RWPE2 (cell line): ENCODE data around the gene HEATR5A.
A peak's percentile ranks its signal among the peaks of the same experiment; 100 is the strongest.

ENCODE experiments used
- ATAC-seq: fragments of 200-7000 bp; cut with Tn5 transposase; 3 replicates; pipeline ENCODE4 v1.9.1; 2021; ENCODE audit warnings: low read depth
- DNase-seq: peaks from one replicate; pipeline ENCODE4 v3.0.0-alpha.2; 2020; ENCODE audit warnings: low spot score
- H3K27ac ChIP-seq: fragments of 450-650 bp; 2 replicates; pipeline ENCODE4 v1.5.1; 2017; ENCODE audit warnings: mild to moderate bottlenecking; ENCODE audit not compliant: poor library complexity, severe bottlenecking
- H3K27me3 ChIP-seq: fragments of 250-450 bp; sonication (Bioruptor Pico); 2 replicates; pipeline ENCODE4 v1.5.1; 2021; ENCODE audit warnings: mild to moderate bottlenecking, moderate library complexity; ENCODE audit not compliant: insufficient read depth, poor library complexity, severe bottlenecking
- H3K36me3 ChIP-seq: fragments of 250-450 bp; sonication (Bioruptor Pico); 2 replicates; pipeline ENCODE4 v1.5.1; 2020; ENCODE audit warnings: low read depth, mild to moderate bottlenecking, moderate library complexity
- H3K4me1 ChIP-seq: fragments of 250-450 bp; sonication (Bioruptor Pico); 2 replicates; pipeline ENCODE4 v1.5.1; 2021; ENCODE audit warnings: mild to moderate bottlenecking, moderate library complexity; ENCODE audit not compliant: insufficient read depth, poor library complexity, severe bottlenecking
- H3K4me3 ChIP-seq: fragments of 250-450 bp; sonication (Bioruptor Pico); 2 replicates; pipeline ENCODE4 v1.5.1; 2021; ENCODE audit warnings: mild to moderate bottlenecking, moderate library complexity; ENCODE audit not compliant: severe bottlenecking
- H3K9me3 ChIP-seq: fragments of 250-450 bp; sonication (Bioruptor Pico); 2 replicates; pipeline ENCODE4 v1.5.1; 2021; ENCODE audit warnings: mild to moderate bottlenecking, moderate library complexity; ENCODE audit not compliant: severe bottlenecking
- CTCF ChIP-seq: fragments of 450-650 bp; IDR thresholded peaks from one replicate; pipeline ENCODE4 v1.5.1; 2017; ENCODE audit warnings: mild to moderate bottlenecking, moderate library complexity; ENCODE audit not compliant: poor library complexity, severe bottlenecking

HEATR5A gene

DNA sequence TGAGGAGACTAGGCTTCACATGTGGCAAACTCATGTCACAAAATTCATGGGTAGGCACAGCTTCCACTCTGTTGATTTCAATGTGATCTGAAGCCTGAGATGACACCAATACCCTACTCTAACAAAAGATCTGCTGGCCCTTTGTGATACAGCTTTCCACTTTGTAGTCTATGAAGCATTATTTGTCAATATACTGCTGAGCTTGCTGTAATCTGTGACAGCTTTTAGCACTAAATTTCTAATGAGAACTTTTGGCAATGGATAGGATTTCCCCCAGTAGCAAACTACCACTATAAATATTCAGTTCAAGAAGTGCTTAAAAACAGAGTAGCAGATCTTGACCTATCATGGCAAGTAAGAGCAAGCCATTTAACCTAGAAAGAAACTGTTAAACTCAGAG, 5.6 kb upstream of the HEATR5A start:
- DNase-seq (no peak), ATAC-seq (no peak)
- H3K36me3 ChIP-seq: no peaks in the 10 kb centered on the region
- no peak overlapping the region for H3K4me3 ChIP-seq
- no peak overlapping the region for H3K27ac ChIP-seq
- no peaks in the 10 kb centered on the region for H3K27me3 ChIP-seq
- H3K4me1 ChIP-seq: no peaks in the 10 kb centered on the region
- H3K9me3 ChIP-seq: no peaks in the 10 kb centered on the region
- TF ChIP-seq CTCF: no peak

- no peaks in the 10 kb centered on the region for H3K9me3 ChIP-seq
- peak overlapping the region; percentile 41 for H3K27ac ChIP-seq
- H3K4me1 ChIP-seq: peaks cover 10% of the 10 kb centered on the region
- no peaks in the 10 kb centered on the region for H3K36me3 ChIP-seq
- H3K27me3 ChIP-seq: no peaks in the 10 kb centered on the region
- no peak for ATAC-seq
- no peak for DNase-seq
- no peak overlapping the region for H3K4me3 ChIP-seq
- no peak for TF ChIP-seq CTCF
These were observed 850 bp upstream of the HEATR5A start for GRCh38 chr14:31421200-31421599.

DNA sequence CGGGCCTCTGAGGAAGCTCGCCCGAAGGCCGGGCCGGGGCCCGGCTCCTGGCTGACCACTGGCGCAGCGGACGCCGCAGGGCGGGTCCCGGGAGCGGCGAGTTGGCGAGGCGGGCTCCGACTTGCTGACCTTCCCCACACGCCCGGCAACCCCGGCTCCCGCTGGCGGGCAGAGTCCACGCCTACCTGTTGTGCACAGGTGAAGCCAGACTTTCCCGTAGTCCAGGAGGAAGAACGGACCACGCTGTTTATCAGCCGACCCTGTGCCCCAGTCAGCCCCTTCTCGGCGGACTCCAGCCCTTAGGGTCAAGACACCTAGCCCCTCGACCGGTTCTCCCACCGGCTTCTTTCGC, 407 bp downstream of the HEATR5A start:
- Histone ChIP-seq H3K27me3 (no peaks in the 10 kb centered on the region), H3K27ac (peak overlapping the region; percentile 41), H3K9me3 (no peaks in the 10 kb centered on the region), H3K36me3 (no peaks in the 10 kb centered on the region), H3K4me1 (peaks cover 15% of the 10 kb centered on the region), H3K4me3 (peak overlapping the region; percentile 72)
- no peak for TF ChIP-seq CTCF
- ATAC-seq: peak; percentile 73
- peak; percentile 81 for DNase-seq

DNA sequence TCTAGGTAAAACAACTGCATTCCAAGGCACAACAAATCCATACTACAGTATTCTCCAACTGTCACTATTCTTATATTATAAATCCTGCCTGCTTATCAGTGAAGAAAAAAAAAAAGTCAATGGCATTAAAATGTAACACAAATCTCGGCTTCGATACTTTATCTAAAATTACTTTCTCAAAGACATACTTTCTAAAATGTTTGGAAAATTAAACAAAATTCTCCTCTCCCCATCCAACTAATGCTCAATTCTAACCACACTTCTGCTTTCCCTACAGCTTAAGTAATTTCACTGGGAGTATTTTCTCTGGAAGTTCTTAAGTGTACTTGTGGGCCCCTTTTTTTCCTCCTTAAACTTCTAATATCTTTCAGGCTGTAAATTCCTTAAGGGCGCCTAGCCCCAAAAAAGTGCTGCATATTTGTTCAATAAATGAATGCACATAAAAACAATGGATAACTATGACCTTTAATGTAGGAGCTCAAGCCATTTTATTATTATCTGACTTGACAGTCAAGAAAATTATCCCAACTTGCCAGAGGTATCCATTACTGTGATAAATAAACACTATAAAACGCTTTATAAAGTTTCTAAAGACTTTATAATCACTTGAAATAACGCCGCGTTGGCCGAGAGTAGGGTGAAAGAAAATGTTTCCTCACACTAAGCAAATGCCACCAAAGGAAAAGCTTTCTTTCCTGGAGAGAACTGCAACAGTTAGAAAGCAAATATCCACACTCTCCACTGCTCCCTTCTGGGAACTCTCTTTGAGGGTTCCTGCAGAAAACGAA, 977 bp downstream of the HEATR5A start:
- DNase-seq: no peak
- ATAC-seq: no peak; the same call in 2 of the 3 replicates
- H3K36me3 ChIP-seq: no peaks in the 10 kb centered on the region
- peak overlapping the region; percentile 41 for H3K27ac ChIP-seq
- no peaks in the 10 kb centered on the region for H3K9me3 ChIP-seq
- peak overlapping the region; percentile 72 for H3K4me3 ChIP-seq
- no peak for TF ChIP-seq CTCF
- H3K4me1 ChIP-seq: peaks cover 21% of the 10 kb centered on the region
- H3K27me3 ChIP-seq: no peaks in the 10 kb centered on the region

GRCh38 chr14:31418440-31418839, 1.9 kb downstream of the HEATR5A start:
- Histone ChIP-seq H3K9me3 (no peaks in the 10 kb centered on the region), H3K4me3 (no peak overlapping the region), H3K27me3 (no peaks in the 10 kb centered on the region), H3K27ac (no peak overlapping the region), H3K4me1 (peaks cover 28% of the 10 kb centered on the region), H3K36me3 (no peaks in the 10 kb centered on the region)
- no peak for TF ChIP-seq CTCF
- DNase-seq (no peak), ATAC-seq (no peak)
